NCI-H1436 treated with DMSO at 0.1 percent for 48 hours (cell line): ENCODE measurements around the gene TCF12.
"Not testable (repeated sequence)": the region's sequence is repeated elsewhere in the genome, so short reads cannot be mapped to it uniquely, and the experiment has no call there.

Experiments used
- DNase-seq: peaks from one replicate; lab custom pipeline; 2025; lab: John Stamatoyannopoulos, UW

The TCF12 gene

GRCh38 chr15:56948000-56948763, 29.7 kb downstream of the TCF12 start:
- no peak for DNase-seq

- no peak for DNase-seq
Observed at GRCh38 chr15:56948764-56949101, 30.3 kb downstream of the TCF12 start.

GRCh38 chr15:56950979-56951378, 32.5 kb downstream of the TCF12 start:
- no peak for DNase-seq

- DNase-seq = no peak
Observed at GRCh38 chr15:56953790-56954189, 35.3 kb downstream of the TCF12 start.

GRCh38 chr15:56955011-56955410, 36.6 kb downstream of the TCF12 start:
- DNase-seq = not testable (repeated sequence)

DNA sequence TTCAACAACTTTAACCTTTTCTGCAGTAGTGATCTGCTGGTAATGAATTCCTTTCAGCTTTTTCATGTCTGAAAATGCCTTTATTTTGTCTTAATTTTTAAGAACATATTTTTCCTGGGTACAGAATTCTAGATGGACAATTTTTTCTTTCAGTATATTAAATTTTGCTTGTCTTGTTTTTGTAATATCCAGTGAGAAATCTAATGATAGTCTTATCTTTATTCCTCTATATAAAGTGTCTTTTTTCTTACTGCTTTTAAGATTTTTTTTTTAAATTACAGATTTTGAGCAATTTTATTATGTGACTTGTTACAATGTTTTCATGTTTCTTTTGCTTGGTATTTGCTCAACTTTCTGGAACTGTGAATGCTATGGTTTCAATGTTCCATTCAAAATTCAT, 38.1 kb downstream of the TCF12 start:
- DNase-seq = no peak

GRCh38 chr15:56957812-56958406, 39.5 kb downstream of the TCF12 start:
- no peak for DNase-seq

- no peak for DNase-seq
Observed at GRCh38 chr15:56959318-56959648, 40.8 kb downstream of the TCF12 start.

DNA sequence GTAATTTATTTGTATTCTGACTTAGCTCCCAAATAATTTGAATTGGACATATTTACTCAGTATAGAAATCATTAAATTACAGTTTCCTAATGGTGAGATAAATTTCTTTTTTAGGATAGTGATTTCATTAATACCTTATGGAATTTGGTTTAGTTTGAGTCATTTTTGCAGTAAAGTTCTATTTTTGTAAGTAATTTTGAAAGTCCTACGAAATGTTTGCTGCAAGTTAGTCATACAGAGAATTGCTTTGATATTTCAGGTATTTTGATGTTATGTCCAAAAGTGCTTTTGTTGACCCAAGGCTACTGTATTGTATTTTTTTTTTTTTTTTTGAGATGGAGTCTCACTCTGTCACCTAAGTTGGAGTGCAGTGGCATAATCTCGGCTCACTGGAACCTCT, 41.7 kb downstream of the TCF12 start:
- DNase-seq = no peak

- DNase-seq = no peak
Observed at GRCh38 chr15:56963126-56963525, 44.7 kb downstream of the TCF12 start.

DNA sequence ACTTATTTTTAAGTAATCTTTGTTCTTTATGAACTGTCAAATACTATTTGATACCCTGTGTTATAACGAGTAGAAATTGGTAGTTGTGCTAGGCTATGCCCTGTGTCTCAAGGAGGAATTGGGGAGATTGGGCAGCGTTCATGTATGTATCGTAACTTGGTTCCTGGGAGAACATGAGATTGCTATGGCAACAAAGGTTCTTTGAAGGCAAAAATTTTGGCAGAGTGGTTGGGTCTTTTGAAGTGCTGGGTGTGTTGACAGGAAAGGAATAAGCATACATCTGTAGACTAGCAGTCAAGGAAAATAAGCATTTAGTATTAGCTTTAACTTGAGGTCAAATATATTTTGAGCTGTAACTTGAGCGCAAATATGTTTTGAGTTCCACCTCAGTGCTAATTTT, 45.3 kb downstream of the TCF12 start:
- DNase-seq = no peak

- no peak for DNase-seq
Observed at GRCh38 chr15:56964182-56964581, 45.7 kb downstream of the TCF12 start.

DNA sequence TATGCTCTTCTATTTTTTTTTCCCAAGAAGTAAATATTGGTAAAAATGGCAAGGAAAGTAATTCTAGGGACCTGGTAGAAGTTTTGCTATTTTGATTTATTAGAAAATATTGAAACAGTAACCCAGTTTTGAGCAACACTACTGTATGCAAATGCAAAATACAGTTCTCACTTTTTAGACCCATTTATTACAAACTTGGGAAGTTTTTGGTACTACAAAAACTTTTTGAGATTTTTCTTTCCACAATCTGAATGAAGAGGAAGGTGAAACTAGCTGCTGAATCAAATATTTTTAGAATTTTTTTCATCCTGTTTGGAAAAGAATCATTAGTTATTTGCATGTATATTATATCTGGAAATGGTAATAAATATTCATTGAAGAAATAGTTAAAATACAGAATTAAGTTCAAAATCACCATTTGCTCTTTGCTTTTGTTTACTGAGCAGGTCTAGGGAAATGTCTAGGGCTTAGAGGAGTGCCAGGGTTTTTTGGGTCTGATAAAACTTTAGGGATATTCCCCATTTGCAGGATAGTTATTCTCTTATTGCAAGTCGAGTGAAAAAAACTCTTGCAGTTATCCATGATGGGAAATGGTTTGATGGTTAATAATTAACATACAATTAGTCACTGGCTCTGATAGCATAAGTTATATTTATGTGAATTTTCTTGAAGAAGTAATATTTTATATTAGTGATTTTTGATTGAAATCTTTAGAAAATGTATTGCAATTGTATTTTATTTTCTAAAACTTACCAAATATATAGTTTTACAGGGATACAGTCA, 47.0 kb downstream of the TCF12 start:
- no peak for DNase-seq

- no peak for DNase-seq
Observed at GRCh38 chr15:56967336-56967735, 48.9 kb downstream of the TCF12 start.

DNA sequence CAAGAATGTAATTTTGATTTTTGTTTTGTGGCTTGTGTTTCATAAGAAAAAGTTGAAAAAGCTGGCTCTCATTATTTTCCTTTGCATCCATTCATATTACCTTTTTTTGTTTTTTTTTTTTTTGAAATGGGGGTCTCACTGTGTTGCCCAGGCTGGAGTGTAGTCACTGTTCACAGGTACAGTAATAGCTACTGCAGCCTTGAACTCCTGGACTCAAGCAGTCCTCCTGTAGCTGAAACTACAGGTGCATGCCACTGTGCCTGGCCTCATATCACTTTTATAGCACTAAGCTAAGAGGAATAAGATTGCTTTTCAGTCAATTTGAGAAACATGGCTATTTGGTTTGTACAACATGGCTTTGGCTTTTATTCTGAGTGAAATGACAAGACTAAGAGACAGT, 49.8 kb downstream of the TCF12 start:
- no peak for DNase-seq

- DNase-seq = no peak
Observed at GRCh38 chr15:56968821-56969220, 50.4 kb downstream of the TCF12 start.

- DNase-seq = no peak
Observed at GRCh38 chr15:56969265-56969895, 50.9 kb downstream of the TCF12 start.

DNA sequence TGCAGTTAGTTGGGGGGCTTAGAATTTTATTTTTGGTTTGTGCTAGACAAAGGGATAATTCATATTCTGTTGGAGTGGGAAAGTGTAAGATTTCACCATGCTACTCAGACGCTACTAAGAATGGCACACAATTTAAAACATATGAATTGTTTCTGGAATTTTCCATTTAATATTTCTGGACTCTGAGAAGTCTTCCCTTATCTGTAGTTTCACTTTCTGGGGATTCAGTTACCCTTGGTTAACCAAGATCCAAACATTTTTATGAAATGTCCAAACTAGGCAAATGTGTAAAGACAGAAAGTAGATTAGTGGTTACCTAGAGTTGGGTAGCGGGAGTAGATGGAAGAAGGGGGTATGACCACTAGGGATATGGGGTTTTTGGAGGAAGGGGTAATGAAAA, 53.1 kb downstream of the TCF12 start:
- no peak for DNase-seq

DNA sequence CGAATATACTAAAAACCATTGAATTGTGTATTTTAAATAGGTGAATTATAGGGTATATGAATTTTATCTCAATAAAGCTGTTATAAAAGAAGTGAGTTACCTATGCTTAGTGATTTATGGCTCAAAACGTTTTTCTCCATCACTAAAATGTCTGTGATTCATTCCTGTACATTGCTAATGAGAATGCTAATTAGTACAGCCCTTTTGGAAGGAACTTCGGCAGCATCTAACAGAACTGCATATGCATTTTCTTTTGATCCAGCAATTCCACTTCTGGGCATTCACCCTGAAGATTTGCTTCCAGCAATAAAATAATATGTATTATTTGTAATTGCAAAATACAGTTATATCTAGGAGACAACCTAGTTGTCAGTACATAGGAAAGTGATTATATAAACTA, 53.6 kb downstream of the TCF12 start:
- no peak for DNase-seq

DNA sequence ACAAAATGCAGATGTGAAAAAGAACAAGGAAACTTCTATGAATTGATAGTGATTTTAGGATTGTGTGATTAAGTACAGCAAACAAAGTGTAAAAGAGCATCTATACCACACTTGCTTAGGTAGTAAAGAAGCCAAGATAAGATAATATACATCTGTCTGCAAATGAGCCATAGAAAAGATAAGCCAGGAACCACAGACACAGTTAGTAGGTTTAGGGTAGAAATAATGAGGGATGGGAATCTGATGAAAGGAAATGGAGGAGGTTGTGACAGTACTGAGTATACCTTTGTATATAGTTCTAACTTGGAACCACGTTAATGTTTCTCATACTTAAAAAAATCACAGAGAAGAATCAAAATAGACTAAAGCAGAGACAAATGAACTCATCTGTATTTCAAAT, 54.0 kb downstream of the TCF12 start:
- no peak for DNase-seq

- DNase-seq = no peak
Observed at GRCh38 chr15:56973463-56973862, 55.0 kb downstream of the TCF12 start.

- DNase-seq = no peak
Observed at GRCh38 chr15:56977232-56977631, 58.8 kb downstream of the TCF12 start.
